Activated naive CD8-positive, alpha-beta T cell treated with anti-CD3 and anti-CD28 coated beads, Interleukin-2, amount 50 U/mL, for 24 hours (primary cell): ENCODE data around the gene TTLL8.
A peak's percentile ranks its signal among the peaks of the same experiment; 100 is the strongest.

Experiments
- ATAC-seq: fragments of 150-1000 bp; cut with Tn5 transposase; one replicate; pipeline ENCODE4 v1.10.0; 2021
- DNase-seq: peaks from one replicate; pipeline ENCODE4 v3.0.0; 2021
- H3K27ac Mint-ChIP-seq: one replicate; pipeline ENCODE4 v1.8.0; 2021; ENCODE audit warnings: mild to moderate bottlenecking, mixed read lengths
- H3K27me3 Mint-ChIP-seq: one replicate; pipeline ENCODE4 v1.8.0; 2021; ENCODE audit warnings: mixed read lengths
- H3K36me3 Mint-ChIP-seq: one replicate; pipeline ENCODE4 v1.8.0; 2021; ENCODE audit warnings: low read depth, mixed read lengths
- H3K4me1 Mint-ChIP-seq: one replicate; pipeline ENCODE4 v1.8.0; 2021; ENCODE audit warnings: mixed read lengths
- H3K4me3 Mint-ChIP-seq: one replicate; pipeline ENCODE4 v1.8.0; 2021; ENCODE audit warnings: mild to moderate bottlenecking, moderate library complexity, mixed read lengths
- H3K9me3 Mint-ChIP-seq: one replicate; pipeline ENCODE4 v1.8.0; 2021; ENCODE audit warnings: mixed read lengths

TTLL8 gene

DNA sequence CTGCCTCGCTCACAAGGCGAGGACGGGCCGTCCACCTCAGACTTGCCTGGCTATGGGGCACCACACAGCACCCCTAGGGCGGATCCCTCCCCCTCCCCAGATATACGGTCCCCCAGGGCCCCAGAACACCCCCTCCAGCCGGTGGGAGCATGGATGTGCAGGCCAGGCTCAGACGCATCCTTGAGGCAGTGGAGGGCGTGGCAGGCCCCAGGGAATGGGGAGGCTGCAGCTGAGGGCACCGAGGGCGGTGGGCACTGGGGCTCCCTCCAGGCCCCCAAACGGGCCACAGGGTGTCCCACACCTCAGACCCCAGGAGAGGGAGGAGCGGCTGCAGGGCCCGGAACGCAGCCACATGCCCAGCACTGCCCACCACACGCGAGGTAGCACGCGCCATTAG, 12.1 kb downstream of the TTLL8 start:
- Mint-ChIP-seq H3K4me1 (peaks cover 8% of the 10 kb centered on the region), H3K27me3 (peaks cover 18% of the 10 kb centered on the region), H3K27ac (no peak overlapping the region), H3K9me3 (no peaks in the 10 kb centered on the region), H3K36me3 (no peaks in the 10 kb centered on the region), H3K4me3 (no peak overlapping the region)
- DNase-seq (no peak), ATAC-seq (no peak)

DNA sequence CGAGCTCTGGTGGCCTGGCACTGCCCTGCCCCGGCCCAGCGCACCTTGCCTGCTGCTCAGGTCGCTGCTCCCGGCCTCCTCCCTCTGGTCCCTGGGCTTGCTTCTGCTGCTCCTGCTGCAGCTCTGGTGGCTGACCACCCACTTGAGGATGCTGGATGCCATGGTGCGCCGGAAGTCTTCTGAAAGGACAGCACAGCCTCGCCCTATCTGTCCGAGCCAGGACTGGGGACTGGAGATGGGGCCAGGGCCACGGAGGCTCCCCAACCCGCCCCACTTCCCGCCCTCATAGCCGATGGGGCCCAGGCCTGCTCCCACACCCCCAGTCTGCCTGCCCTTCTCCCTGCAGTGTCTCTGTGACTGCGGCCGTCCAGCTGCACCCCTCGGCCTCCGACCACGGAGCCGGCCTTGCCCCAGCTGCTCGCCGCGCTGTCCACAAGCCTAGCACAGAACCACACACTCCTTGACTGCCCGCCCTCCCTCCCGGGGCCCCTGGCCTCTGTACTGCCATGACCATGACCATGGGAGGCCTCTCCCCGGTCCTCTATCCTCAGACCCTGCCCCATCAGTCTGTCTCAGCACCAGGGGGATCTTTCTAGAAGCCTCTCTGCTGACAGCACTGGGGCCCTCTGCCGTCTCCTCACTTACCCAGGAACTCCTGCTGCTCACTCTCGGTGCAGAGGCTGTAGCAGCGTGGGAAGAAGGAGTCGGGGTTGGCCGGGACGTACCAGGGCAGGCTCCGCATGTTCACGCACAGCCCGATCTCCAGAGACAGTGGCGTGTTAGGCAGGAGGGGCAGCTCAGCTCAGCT, 12.7 kb downstream of the TTLL8 start:
- H3K27ac Mint-ChIP-seq, result no peak overlapping the region
- H3K4me1 Mint-ChIP-seq, result peaks cover 8% of the 10 kb centered on the region
- peaks cover 18% of the 10 kb centered on the region for H3K27me3 Mint-ChIP-seq
- H3K4me3 Mint-ChIP-seq, result no peak overlapping the region
- no peaks in the 10 kb centered on the region for H3K36me3 Mint-ChIP-seq
- H3K9me3 Mint-ChIP-seq, result no peaks in the 10 kb centered on the region
- DNase-seq (no peak), ATAC-seq (no peak)

DNA sequence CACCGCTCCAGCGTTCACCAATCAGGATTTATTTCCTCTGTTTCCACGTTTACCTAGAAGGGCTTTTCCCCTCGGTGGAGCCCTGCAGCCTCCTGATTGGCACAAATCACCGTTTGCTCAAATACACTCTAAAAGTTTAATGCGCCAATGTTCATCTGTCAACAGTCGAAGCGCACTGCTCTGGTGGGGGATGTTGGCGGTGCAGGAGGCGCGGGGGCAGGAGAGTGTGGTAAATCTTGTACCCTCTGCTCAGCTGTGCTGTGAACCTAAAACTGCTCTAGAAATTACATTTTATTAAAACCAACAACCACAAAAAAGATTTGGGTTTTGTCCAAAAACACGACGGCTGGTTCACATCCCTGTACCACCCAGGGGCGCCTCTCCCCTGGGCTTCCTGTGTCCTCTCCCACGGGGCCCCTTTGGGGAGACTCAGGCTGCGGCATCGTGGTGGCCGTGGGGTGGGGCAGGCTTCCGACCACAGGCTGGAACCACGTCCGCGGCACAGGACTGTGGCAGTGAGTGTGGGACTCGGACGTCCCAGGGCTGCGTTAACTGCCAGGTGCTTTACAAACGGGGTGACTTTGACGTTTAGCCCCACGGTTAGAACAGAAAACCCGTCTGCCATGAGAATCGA, 13.5 kb downstream of the TTLL8 start:
- H3K4me3 Mint-ChIP-seq, result no peak overlapping the region
- H3K27ac Mint-ChIP-seq, result no peak overlapping the region
- DNase-seq, result no peak
- no peaks in the 10 kb centered on the region for H3K9me3 Mint-ChIP-seq
- H3K4me1 Mint-ChIP-seq, result peaks cover 8% of the 10 kb centered on the region
- peaks cover 18% of the 10 kb centered on the region for H3K27me3 Mint-ChIP-seq
- no peak for ATAC-seq
- H3K36me3 Mint-ChIP-seq, result no peaks in the 10 kb centered on the region

DNA sequence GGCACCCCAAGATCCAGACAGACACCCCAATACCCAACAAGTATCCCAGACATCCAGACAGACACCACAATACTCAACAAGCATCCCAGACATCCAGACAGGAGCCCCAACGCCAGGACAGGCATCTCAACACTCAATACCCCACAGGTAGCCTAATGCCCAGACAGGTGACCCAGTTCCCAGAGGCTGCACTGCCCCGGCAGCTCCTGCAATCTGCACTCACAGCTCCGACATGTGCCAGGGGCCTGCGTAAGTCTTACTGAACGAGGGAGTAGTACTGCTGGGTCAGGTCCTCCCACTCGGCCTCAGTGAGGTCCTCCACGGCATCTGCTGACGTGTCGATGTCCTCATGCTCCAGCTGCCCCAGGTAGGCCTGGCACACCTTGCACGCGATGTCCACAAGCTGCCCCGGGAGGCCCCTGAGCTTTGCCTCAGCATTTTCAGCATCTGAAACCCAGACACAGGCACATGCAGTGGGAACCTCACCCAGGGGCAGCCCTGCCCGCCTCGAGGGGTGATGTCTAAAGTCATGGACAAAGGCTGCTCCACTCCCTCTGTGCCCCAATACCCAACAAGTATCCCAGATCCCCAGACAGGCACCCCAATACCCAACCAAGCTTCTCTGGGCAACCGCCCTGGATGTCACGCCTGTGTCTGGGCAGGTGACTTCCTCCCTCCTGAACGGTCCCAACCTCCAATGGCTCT, 16.6 kb downstream of the TTLL8 start:
- H3K9me3 Mint-ChIP-seq, result peaks cover 13% of the 10 kb centered on the region
- no peaks in the 10 kb centered on the region for H3K36me3 Mint-ChIP-seq
- DNase-seq (no peak), ATAC-seq (no peak)
- H3K4me3 Mint-ChIP-seq, result no peak overlapping the region
- H3K27ac Mint-ChIP-seq, result no peak overlapping the region
- H3K27me3 Mint-ChIP-seq, result peaks cover 18% of the 10 kb centered on the region
- H3K4me1 Mint-ChIP-seq, result peaks cover 8% of the 10 kb centered on the region

DNA sequence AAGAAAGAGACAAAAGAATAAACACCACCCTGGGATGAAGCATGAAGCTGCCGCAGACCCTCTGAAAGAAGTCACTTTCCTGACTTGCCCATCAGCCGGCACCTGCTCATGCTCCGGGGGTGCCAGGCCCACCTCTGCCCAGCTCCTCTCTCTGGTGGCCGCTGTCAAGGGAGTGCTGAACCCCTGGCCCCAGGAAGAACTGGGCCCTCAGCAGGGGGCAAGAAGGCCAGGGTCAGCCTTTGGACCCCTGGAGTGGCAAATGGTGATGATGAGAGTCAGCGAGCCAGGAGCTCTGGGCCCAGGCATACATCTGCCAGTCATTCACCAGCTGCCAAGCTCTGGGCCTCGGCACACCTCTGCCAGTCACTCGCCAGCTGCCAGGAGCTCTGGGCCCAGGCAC, 17.4 kb downstream of the TTLL8 start:
- Mint-ChIP-seq H3K4me3 (no peak overlapping the region), H3K4me1 (peaks cover 8% of the 10 kb centered on the region), H3K9me3 (peaks cover 13% of the 10 kb centered on the region), H3K27ac (no peak overlapping the region), H3K27me3 (peaks cover 18% of the 10 kb centered on the region), H3K36me3 (no peaks in the 10 kb centered on the region)
- no peak for ATAC-seq
- DNase-seq, result no peak

DNA sequence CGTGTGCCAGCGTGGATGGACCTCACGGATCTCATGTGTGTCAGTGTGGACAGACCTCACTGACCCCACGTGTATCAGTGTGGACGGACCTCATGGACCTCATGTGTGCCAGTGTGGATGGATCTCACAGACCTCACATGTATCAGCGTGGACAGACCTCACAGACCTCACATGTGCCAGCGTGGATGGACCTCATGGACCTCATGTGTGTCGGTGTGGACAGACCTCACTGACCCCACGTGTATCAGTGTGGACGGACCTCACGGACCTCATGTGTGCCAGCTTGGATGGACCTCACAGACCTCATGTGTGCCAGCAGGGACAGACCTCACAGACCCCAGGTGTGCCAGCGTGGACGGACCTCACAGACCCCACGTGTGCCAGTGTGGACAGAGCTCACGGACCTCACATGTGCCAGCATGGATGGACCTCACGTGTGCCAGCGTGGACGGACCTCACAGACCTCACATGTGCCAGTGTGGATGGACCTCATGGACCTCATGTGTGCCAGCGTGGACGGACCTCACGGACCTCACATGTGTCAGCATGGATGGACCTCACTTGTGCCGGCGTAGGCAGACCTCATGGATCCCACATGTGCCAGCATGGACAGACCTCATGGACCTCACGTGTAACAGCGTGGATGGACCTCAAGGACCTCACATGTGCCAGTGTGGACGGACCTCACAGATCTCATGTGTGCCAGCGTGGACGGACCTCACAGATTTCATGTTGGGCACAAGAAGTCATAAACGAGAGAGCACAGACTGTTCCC, 18.2 kb downstream of the TTLL8 start:
- H3K4me3 Mint-ChIP-seq, result no peak overlapping the region
- peaks cover 8% of the 10 kb centered on the region for H3K4me1 Mint-ChIP-seq
- peaks cover 13% of the 10 kb centered on the region for H3K9me3 Mint-ChIP-seq
- no peak for ATAC-seq
- no peak for DNase-seq
- no peak overlapping the region for H3K27ac Mint-ChIP-seq
- no peaks in the 10 kb centered on the region for H3K36me3 Mint-ChIP-seq
- H3K27me3 Mint-ChIP-seq, result peaks cover 18% of the 10 kb centered on the region

DNA sequence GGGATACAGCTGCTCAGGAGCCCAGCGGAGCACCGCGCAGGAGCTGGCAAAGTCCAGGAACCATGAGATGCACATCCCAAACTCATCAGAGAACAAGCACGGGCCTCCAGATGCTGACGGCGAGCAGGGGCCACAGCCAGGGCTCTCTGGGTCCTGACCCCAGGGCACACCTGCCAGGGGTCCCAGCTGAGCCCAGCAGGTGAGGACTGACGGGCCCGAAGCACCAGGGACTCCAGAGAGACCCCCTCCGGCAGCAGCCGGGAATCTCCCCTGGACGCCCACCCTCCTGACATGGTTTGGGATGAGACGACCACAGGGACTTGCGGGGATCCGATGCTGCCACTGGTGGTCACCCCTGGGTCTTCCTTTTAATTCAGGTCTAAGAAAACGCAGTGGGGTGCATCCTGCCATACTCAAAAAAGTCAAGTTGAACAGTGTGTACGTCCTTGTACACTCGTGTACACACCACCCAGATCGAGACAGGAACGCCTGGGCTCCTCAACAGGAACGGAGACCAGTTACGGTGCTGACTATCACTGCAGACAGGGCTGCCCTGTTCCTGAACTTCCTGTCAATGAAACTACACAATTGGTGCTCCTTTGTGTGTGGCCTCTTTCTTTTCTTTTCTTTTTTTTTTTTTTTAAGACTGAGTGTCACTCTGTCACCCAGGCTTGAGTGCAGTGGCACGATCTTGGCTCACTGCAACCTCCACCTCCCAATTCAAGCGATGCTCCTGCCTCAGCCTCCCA, 21.9 kb downstream of the TTLL8 start:
- Mint-ChIP-seq H3K9me3 (peaks cover 13% of the 10 kb centered on the region), H3K27ac (no peak overlapping the region), H3K4me3 (no peak overlapping the region), H3K27me3 (peaks cover 6% of the 10 kb centered on the region), H3K36me3 (no peaks in the 10 kb centered on the region), H3K4me1 (peaks cover 7% of the 10 kb centered on the region)
- no peak for ATAC-seq
- DNase-seq, result no peak

DNA sequence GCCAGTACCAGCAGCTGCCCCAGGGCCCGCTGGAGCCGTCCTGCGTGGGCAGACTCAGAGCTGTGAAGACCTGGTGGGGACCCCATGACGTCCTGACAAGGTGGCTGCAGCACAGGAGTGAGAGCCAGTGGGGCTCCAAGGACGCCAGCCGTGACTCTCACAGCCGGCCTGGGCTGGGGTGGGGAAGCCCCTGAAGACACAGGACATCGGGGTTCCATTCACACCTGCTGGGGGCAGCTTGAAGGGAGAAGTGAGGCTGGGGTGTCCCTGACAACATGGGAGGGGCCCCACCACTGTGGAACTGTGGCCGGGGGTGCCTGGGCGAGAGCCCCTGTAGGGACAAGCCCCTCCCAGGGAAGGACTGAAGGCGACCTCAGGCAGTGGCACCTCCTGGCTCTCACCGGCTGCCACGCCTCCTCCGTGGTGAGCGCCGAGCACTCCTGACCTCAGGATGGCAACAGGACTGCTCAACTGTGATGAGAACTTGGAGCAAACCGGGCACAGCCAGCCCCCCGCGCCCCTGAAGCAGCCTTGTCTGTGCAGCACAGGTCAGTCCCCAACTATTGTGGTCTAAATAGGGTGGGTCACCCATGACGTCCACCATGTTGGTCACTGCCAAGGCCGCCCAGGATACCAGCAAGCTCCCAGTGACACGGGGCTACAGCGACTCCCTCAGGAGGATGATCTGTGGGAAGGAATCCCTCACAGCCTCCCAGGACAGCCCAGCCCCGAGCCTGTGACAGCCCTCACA, 22.8 kb downstream of the TTLL8 start:
- H3K27me3 Mint-ChIP-seq, result peaks cover 6% of the 10 kb centered on the region
- DNase-seq, result no peak
- peaks cover 7% of the 10 kb centered on the region for H3K4me1 Mint-ChIP-seq

DNA sequence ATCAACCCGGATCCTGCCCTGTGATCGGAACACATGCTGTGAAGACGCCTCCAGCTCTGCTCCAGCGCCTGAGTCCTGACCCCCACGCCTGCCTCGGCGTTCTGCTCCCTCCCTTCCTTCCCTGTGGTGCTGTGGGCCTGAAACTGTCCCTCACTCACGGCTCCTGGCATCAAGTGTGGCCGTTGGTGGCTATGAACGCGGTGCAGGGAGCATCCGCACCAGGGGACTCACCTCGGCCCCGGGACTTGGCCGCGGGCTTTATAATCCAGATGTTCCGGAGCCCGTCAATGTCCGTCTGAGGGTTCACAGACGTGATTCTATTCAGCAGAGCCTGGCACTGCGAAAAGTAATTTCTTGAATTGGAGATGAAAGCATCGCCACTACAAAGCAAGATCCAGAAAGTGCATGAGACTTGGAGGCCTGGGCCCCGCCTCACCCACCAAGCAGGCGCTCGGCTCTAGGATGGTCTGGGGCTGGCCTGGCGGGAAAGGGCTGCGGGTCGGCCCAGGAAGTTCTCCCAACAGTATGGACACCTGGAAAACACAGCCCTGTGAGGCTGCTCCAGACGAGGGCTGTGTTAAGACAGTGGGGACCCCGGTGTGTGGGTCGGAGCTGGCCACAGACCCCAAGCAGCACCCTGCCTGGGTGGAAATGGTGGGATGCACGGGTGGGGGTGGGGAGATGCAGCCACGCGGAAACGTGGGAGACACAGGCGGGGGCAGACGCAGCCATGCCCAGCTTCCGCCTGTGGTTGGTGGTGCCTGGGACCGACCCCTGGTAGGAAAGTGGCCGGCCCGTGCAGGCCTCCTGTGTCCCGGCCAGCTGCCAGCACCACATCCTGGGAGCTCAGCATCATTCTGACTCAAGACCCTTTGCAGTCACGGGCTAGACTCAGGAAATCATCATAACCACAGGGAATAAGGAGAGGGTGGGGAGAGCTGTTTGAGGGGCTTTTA, 23.7 kb downstream of the TTLL8 start:
- Mint-ChIP-seq H3K27ac (no peak overlapping the region), H3K36me3 (no peaks in the 10 kb centered on the region), H3K4me3 (no peak overlapping the region), H3K9me3 (peaks cover 12% of the 10 kb centered on the region), H3K27me3 (peaks cover 6% of the 10 kb centered on the region), H3K4me1 (peaks cover 10% of the 10 kb centered on the region)
- ATAC-seq, result peak; percentile 30
- DNase-seq, result no peak

More for the DNA sequence above, 22.8 kb downstream of the TTLL8 start:
- Mint-ChIP-seq H3K36me3 (no peaks in the 10 kb centered on the region), H3K9me3 (peaks cover 13% of the 10 kb centered on the region), H3K27ac (no peak overlapping the region), H3K4me3 (no peak overlapping the region)
- no peak for ATAC-seq

DNA sequence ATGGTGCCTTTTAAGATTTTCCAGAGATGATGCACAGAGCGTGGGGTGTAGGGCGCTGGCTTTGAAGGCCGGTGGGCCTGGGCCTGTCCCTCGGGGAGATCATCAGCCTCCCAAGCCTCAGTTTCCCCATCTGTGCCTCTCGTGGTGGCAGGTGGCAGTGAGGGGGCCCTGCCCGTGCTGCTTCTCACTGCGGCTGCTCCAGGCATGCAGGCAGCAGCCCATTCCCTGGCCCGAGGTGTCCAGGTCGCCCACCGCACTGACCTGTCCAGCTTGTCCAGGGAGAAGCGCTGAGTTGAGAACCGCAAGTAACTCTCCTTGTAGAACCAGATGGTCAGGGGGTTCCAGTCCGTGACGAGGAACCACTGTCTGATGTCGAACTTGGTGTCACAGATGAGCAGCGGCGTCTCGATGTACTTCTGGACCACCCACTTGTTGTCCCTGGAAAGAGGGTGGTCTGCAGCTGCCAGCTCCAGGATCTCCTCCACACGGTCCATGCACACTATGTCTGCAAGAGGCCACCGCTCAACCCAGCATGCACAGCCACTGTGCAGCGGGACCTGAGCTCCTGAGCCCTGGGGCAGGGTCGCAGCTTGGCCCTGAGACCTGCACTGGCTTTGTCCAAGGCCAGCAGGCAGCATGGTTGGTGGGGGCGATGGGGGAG, 25.0 kb downstream of the TTLL8 start:
- no peak for ATAC-seq
- Mint-ChIP-seq H3K4me3 (no peak overlapping the region), H3K27me3 (peaks cover 6% of the 10 kb centered on the region), H3K9me3 (peaks cover 3% of the 10 kb centered on the region), H3K27ac (no peak overlapping the region), H3K36me3 (no peaks in the 10 kb centered on the region), H3K4me1 (peaks cover 18% of the 10 kb centered on the region)
- DNase-seq, result no peak

DNA sequence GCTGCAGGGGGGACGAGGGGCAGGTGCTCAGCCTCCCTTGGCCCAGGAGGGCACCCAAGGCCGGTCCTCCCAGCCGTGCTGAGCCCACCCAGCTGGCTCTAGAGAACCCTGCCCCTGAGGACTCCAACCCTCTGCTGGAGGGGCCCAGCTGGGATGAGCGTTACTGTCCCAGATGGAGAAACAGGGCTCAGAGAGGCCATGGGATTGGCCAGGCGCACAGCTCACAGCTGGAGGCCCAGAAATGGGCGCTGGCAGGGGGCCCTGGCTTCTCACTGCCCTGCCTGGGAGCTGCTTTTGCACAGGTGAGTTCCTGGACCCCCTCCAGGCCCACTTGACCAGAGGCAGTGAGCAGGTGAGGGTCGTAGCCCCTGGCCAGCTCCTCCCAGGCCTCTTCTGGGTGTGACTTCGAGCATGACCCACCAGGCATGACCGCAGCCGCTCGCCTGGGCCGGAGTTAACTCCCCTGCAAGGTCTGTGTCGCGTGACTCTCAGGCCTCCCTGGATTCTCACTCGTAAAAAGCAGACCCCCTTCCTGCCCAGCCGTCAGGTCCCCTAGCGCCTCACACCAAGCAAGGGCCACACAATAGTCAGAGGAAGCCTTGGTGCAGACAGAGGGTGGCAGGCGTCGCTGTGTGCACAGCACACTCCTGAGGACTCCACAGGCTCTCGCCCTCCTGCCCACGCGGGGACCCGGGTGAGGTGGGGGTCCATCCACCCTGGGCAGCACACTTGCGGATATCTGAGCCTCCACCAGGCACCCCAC, 25.8 kb downstream of the TTLL8 start:
- Mint-ChIP-seq H3K36me3 (no peaks in the 10 kb centered on the region), H3K4me1 (peaks cover 26% of the 10 kb centered on the region), H3K27me3 (peaks cover 8% of the 10 kb centered on the region), H3K27ac (no peak overlapping the region), H3K9me3 (no peaks in the 10 kb centered on the region), H3K4me3 (no peak overlapping the region)
- ATAC-seq, result no peak
- no peak for DNase-seq
